Keratinocyte (primary cell): Measurements from ENCODE around the gene RIOK2.

Experiments
- EZH2 ChIP-seq: IDR thresholded peaks from one replicate; pipeline ENCODE4 v1.6.1; 2012; ENCODE audit warnings: inconsistent platforms, mild to moderate bottlenecking, low read length, moderate library complexity
- TF ChIP-seq, protein P1 (sequence below), 3 experiments: IDR thresholded peaks in 1 of 3; conservative IDR thresholded peaks in 1 of 3; optimal IDR thresholded peaks in 1 of 3; 2 replicates in 2 of 3; 3 replicates in 1 of 3; pipeline versions ENCODE3 to v1.5.1; 2011; ENCODE audit warnings: low read length in 3 of 3, mild to moderate bottlenecking in 3 of 3, moderate library complexity in 2 of 3, control low read depth in 1 of 3, inconsistent platforms in 1 of 3; ENCODE audit not compliant: insufficient read depth in 2 of 3; ENCODE audit errors: extremely low read depth in 1 of 3

GRCh38 chr5:97141031-97141430, 42.0 kb downstream of the RIOK2 start:
- TF ChIP-seq, protein P1, sequence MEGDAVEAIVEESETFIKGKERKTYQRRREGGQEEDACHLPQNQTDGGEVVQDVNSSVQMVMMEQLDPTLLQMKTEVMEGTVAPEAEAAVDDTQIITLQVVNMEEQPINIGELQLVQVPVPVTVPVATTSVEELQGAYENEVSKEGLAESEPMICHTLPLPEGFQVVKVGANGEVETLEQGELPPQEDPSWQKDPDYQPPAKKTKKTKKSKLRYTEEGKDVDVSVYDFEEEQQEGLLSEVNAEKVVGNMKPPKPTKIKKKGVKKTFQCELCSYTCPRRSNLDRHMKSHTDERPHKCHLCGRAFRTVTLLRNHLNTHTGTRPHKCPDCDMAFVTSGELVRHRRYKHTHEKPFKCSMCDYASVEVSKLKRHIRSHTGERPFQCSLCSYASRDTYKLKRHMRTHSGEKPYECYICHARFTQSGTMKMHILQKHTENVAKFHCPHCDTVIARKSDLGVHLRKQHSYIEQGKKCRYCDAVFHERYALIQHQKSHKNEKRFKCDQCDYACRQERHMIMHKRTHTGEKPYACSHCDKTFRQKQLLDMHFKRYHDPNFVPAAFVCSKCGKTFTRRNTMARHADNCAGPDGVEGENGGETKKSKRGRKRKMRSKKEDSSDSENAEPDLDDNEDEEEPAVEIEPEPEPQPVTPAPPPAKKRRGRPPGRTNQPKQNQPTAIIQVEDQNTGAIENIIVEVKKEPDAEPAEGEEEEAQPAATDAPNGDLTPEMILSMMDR (optimal IDR thresholded peaks at IDR 0.05 in 1 of 3, IDR thresholded peaks at IDR 0.05 in 1 of 3, conservative IDR thresholded peaks at IDR 0.05 in 1 of 3; ENCODE audit: extremely low read depth in 1 of 3, insufficient read depth in 2 of 3, low read length in 3 of 3): no peak
- no peak for TF ChIP-seq EZH2
